Coronary artery (tissue), 2 donors: ENCODE measurements around the gene ANKS1B.

Source experiments
- DNase-seq: peaks from one replicate; pipeline ENCODE4 v3.0.0-alpha.2; 2017; ENCODE audit warnings: low spot score
- H3K27ac ChIP-seq, 2 donors: fragments of 200-600 bp; sonication (generic); one replicate each; pipeline ENCODE4 v1.5.1; 2016 to 2019
- H3K4me3 ChIP-seq: fragments of 200-600 bp; sonication (generic); 2 replicates; pipeline ENCODE4 v1.5.1; 2016; ENCODE audit warnings: mild to moderate bottlenecking, moderate library complexity
- CTCF ChIP-seq: fragments of 200-600 bp; sonication (generic); IDR thresholded peaks from one replicate; pipeline ENCODE4 v1.5.1; 2019; ENCODE audit warnings: antibody characterized with exemption

The ANKS1B gene

DNA sequence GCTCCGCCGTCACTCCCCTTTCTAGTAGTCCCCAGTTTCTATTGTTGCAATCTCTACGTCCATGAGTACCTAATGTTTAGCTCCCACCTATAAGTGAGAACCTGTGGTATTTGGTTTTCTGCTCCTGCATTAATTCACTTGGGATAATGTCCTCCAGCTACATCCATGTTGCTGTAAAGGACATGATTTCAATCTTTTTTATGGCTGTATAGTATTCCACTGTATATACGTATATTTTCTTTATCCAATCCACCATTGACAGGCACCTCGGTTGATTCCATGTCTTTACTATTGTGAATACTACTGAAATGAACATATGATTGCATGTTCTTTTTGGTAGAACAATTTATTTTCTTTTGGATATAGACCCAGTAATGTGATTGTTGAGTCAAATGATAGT lies 114.7 kb downstream of the ANKS1B start:
- Histone ChIP-seq H3K4me3 (no peak overlapping the region), H3K27ac (no peak overlapping the region)
- DNase-seq = no peak
- TF ChIP-seq CTCF = no peak

DNA sequence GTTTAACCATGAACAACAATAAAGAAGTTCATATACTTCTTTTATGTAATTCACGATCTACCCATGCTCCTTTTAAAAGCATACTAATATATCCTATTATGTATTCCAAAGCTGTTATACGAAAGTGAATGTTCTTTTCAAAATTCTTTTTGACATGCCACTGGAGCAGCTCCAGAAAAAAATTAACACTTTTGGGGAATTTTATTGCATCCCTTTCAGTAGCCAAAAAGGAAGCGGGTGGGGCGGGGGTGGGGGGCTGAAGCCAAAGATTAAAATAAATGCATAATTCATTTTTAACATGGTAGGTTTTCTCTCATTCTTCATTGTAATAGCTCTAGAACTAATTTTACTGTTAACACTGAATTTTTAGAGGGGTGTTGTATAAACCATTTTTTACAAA lies 123.0 kb downstream of the ANKS1B start:
- TF ChIP-seq CTCF = no peak
- Histone ChIP-seq H3K27ac (no peak overlapping the region), H3K4me3 (no peak overlapping the region)
- no peak for DNase-seq

- H3K4me3 ChIP-seq = no peak overlapping the region
- DNase-seq = no peak
- no peak overlapping the region for H3K27ac ChIP-seq
- no peak for TF ChIP-seq CTCF
These were observed 125.6 kb downstream of the ANKS1B start for GRCh38 chr12:99859126-99859525.

- no peak overlapping the region for H3K27ac ChIP-seq
- no peak for DNase-seq
- no peak overlapping the region for H3K4me3 ChIP-seq
- no peak for TF ChIP-seq CTCF
These were observed 132.1 kb downstream of the ANKS1B start for GRCh38 chr12:99852666-99853065.

DNA sequence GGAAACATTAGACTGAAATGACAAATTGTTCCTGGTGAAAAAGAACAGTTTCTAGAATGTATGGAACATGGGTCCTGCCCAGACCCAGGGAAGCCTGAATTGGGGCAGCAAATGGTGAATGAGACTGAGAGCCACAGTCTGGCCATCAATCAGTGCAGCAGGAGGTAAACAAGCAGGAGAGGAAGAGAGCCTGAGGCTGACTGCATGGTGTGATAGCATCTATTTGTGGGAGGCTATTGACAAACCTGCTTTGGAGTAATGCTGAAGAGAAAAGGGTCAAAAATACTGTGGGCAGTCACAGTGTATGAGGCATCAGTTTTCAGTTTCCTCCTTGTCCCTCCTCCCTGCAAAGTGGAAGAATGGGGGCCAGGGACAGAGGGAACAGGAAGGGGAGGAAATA lies 136.8 kb downstream of the ANKS1B start:
- no peak overlapping the region for H3K27ac ChIP-seq
- DNase-seq = no peak
- TF ChIP-seq CTCF = no peak
- H3K4me3 ChIP-seq = no peak overlapping the region

GRCh38 chr12:99834710-99835109 lies 150.0 kb downstream of the ANKS1B start:
- Histone ChIP-seq H3K27ac (no peak overlapping the region), H3K4me3 (no peak overlapping the region)
- DNase-seq = no peak
- TF ChIP-seq CTCF = no peak

DNA sequence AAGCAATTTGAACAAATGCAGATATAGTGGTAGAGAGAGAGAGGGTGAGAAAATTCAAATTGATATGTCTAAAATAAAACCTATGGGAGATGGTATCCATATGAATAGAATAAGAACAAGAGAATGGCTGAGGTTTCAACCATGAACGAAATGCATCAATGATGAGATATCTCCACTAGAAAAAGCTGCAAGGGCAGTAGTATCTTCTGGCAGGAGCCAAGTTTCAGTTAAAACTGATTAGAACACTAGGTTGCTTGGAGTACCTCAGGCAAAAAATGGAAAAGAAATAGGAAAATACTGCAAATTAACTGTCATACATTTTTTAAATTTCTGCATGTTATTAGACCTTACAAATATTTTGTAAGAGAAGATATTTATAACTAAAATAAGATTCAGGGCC lies 151.3 kb downstream of the ANKS1B start:
- TF ChIP-seq CTCF = no peak
- Histone ChIP-seq H3K27ac (no peak overlapping the region), H3K4me3 (no peak overlapping the region)
- DNase-seq = no peak
